WERI-Rb-1 (cell line): ENCODE results near the gene EHBP1.

Experiments used
- DNase-seq: peaks from one replicate; pipeline ENCODE4 v3.0.0-alpha.2; 2020
- H3K27ac ChIP-seq: fragments of 250-450 bp; sonication (Bioruptor Pico); 2 replicates; pipeline ENCODE4 v1.5.1; 2020; ENCODE audit warnings: mild to moderate bottlenecking, moderate library complexity
- H3K27me3 ChIP-seq: fragments of 250-450 bp; sonication (Bioruptor Pico); 2 replicates; pipeline ENCODE4 v1.5.1; 2021; ENCODE audit warnings: mild to moderate bottlenecking, low read depth, moderate library complexity; ENCODE audit not compliant: insufficient read depth, severe bottlenecking
- H3K36me3 ChIP-seq: fragments of 250-450 bp; sonication (Bioruptor Pico); 2 replicates; pipeline ENCODE4 v1.5.1; 2020; ENCODE audit warnings: mild to moderate bottlenecking, moderate library complexity
- H3K4me3 ChIP-seq: 2 replicates; pipeline ENCODE4 v1.5.1; 2011; ENCODE audit warnings: low read depth, mild to moderate bottlenecking, control low read depth, low read length
- H3K9me3 ChIP-seq: fragments of 250-450 bp; sonication (Bioruptor Pico); 2 replicates; pipeline ENCODE4 v1.5.1; 2021; ENCODE audit warnings: mild to moderate bottlenecking, moderate library complexity; ENCODE audit not compliant: severe bottlenecking
- TF ChIP-seq, protein P1 (sequence below): IDR thresholded peaks from 2 replicates; pipeline ENCODE4 v1.5.1; 2011; ENCODE audit warnings: low read depth, mild to moderate bottlenecking, control low read depth, inconsistent platforms, low read length

Gene EHBP1

DNA sequence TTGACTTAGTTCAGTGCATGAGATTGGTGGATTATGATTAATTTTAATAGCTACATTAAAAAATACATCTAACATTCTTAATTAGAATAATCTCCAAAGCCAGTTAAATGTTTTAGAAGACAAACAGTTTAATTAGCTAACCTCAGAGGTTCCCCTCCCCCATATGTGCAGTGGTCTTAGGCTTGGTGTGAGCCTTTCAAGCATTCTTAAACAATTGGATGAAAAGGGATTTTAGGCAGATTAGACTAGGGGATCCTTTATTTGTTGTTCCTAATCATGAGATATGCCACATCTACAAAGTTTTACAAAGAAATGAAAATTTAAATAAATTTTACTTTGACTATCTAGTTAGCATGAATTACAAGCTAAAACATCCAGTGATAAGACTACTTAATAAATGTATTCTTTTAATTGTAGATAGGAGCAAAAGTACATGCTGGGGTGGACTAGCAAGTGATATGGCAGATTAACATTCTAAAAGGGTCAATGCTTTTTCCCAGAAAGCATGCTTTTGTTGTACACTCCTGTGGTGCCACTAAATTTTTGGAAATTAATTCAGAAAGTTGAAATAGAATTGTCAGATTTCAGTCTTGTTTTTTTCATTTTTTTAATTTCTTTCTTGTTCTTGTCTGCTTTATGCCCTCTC lies 302.4 kb downstream of the EHBP1 start:
- Histone ChIP-seq H3K36me3 (no peaks in the 10 kb centered on the region), H3K27ac (no peak overlapping the region), H3K4me3 (no peak overlapping the region), H3K9me3 (no peaks in the 10 kb centered on the region), H3K27me3 (no peaks in the 10 kb centered on the region)
- no peak for DNase-seq
- TF ChIP-seq, protein P1, sequence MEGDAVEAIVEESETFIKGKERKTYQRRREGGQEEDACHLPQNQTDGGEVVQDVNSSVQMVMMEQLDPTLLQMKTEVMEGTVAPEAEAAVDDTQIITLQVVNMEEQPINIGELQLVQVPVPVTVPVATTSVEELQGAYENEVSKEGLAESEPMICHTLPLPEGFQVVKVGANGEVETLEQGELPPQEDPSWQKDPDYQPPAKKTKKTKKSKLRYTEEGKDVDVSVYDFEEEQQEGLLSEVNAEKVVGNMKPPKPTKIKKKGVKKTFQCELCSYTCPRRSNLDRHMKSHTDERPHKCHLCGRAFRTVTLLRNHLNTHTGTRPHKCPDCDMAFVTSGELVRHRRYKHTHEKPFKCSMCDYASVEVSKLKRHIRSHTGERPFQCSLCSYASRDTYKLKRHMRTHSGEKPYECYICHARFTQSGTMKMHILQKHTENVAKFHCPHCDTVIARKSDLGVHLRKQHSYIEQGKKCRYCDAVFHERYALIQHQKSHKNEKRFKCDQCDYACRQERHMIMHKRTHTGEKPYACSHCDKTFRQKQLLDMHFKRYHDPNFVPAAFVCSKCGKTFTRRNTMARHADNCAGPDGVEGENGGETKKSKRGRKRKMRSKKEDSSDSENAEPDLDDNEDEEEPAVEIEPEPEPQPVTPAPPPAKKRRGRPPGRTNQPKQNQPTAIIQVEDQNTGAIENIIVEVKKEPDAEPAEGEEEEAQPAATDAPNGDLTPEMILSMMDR = no peak

DNA sequence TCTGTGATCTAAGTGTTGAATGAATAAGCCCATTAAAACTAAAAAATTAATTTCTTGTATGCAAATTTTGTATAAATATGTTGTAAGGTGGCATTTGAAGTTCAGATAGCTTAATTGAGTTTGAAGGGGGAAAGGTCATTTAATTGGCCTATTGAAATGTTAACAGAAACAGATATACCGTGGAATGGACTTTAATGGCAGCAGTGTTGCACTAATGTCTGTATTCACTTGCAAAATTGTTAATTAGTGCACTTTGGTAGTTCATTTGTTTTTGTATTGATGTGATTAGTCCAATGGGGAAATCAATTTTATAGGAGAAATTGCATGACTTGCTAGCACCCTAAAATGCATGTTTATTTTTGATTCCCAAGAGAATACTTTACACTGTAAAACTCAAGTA lies 303.3 kb downstream of the EHBP1 start:
- Histone ChIP-seq H3K36me3 (no peaks in the 10 kb centered on the region), H3K4me3 (no peak overlapping the region)

DNA sequence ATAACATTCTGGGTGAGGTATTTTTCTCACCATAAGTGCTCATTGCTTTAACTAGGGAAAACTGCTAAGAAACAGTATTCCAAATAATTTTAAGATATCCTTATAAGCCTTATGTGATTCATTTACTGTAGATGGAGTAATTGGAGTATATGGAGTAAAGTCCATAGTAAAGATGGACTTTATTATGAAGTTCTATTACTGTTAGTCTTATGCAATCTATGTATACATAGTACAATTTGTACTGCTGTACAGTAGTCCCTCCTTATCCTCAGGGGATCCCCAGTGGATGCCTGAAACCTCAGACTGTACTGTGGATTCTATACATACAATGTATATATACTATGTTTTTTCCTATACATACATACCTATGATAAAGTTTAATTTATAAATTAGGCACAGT lies 304.0 kb downstream of the EHBP1 start:
- no peak for DNase-seq
- no peak overlapping the region for H3K27ac ChIP-seq
- no peaks in the 10 kb centered on the region for H3K27me3 ChIP-seq
- H3K4me3 ChIP-seq = no peak overlapping the region
- TF ChIP-seq, protein P1 = no peak
- no peaks in the 10 kb centered on the region for H3K9me3 ChIP-seq
- H3K36me3 ChIP-seq = no peaks in the 10 kb centered on the region

More for the DNA sequence above, 303.3 kb downstream of the EHBP1 start:
- no peak for DNase-seq
- Histone ChIP-seq H3K27me3 (no peaks in the 10 kb centered on the region), H3K27ac (no peak overlapping the region), H3K9me3 (no peaks in the 10 kb centered on the region)
- TF ChIP-seq, protein P1 = no peak

DNA sequence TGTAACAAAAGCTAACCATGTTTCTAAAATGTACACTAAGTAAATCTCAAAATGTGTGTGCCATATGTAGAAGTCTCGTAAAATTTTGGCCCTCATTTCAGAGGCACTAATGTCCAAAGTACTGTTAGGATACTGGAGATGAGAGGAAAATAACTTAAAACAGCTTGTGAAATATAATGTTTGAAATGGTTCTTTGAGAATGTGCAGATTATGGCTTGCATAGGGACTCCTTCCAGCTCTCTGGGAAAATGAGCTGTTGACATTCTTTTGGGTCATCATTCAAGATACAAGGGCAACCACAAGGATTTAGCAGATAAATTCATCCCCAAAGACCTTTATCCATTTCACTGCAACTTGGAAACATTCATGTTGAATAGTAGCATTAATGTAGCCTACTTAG lies 307.0 kb downstream of the EHBP1 start:
- no peaks in the 10 kb centered on the region for H3K27me3 ChIP-seq
- H3K27ac ChIP-seq = no peak overlapping the region
- no peaks in the 10 kb centered on the region for H3K9me3 ChIP-seq
- TF ChIP-seq, protein P1 = no peak
- no peak overlapping the region for H3K4me3 ChIP-seq
- no peak for DNase-seq
- no peaks in the 10 kb centered on the region for H3K36me3 ChIP-seq

DNA sequence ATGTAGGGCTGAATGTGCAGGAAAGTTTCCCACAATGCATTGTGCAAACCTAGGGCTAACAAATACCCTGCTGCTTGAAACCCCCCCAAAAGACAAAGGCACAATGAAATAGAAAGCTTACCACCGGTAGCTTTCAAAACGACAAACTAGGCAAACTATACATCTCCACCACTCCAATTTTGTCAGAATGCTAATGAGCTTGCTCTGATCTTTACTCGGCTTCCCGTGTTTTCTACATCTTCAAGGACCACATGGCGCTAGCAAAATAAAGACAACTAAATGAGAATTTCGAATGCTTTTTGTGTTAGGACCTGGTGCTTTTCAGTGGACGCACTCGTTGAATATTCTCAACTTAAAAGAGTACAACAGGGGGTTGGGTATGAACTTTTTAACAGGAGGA lies 307.9 kb downstream of the EHBP1 start:
- Histone ChIP-seq H3K27me3 (no peaks in the 10 kb centered on the region), H3K9me3 (no peaks in the 10 kb centered on the region), H3K4me3 (no peak overlapping the region), H3K27ac (no peak overlapping the region), H3K36me3 (no peaks in the 10 kb centered on the region)
- DNase-seq = no peak
- TF ChIP-seq, protein P1 = no peak

DNA sequence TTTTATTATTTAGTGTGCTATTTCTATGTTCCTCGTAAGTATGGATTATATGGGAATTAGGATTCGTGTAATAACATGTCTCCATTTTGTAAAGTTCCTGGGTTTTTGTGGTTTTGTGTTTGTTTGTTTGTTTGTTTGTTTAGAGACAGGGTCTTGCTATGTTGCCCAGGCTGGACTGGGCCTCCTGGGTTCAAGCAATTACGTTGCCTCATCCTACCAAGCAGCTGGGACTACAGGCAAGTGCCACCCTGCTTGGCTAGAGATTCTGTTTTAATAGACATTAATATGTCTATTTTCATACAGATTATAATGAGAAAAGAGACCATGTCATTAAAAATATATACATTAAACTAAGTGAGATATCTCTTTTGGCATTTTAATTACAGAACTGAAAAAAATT lies 309.9 kb downstream of the EHBP1 start:
- no peak for DNase-seq
- TF ChIP-seq, protein P1 = no peak
- Histone ChIP-seq H3K9me3 (no peaks in the 10 kb centered on the region), H3K4me3 (no peak overlapping the region), H3K27me3 (no peaks in the 10 kb centered on the region), H3K27ac (no peak overlapping the region), H3K36me3 (no peaks in the 10 kb centered on the region)
